PC-3 (cell line): ENCODE results near the gene PPP1R3C. TPM values are rescaled to one million over a fixed set of nuclear protein-coding genes. Genes with fewer than 3 reads are reported as not detected.
A peak's percentile ranks its signal among the peaks of the same experiment; 100 is the strongest.

Experiments
- ATAC-seq: fragments of 200-7000 bp; cut with Tn5 transposase; 2 replicates; pipeline ENCODE4 v1.9.1; 2020; ENCODE audit warnings: mild to moderate bottlenecking, moderate library complexity
- BruUV-seq: library from RNA; stranded (reverse); fragments of 400-500 nt; replicated peaks from 2 replicates; lab custom pipeline; 2021; lab: Mats Ljungman, UMichigan
- CTCF ChIA-PET: fragments of 300-600 bp; sonication (Branson Sonifier 250); formaldehyde crosslinking; loops from one replicate; lab custom pipeline; 2022; ENCODE audit warnings: antibody characterized with exemption; lab: Charles Lee
- POLR2A ChIA-PET: fragments of 300-600 bp; sonication (Branson Sonifier 250); formaldehyde crosslinking; loops from one replicate; lab custom pipeline; 2022; ENCODE audit warnings: antibody characterized with exemption; ENCODE audit not compliant: unreplicated experiment; lab: Charles Lee
- DNase-seq: peaks from one replicate; pipeline ENCODE4 v3.0.0-alpha.2; 2015
- H2AFZ ChIP-seq: fragments of 300-600 bp; sonication (generic); 2 replicates; pipeline ENCODE4 v1.6.0; 2016; ENCODE audit warnings: antibody characterized with exemption, low read length
- H3F3A ChIP-seq: fragments of 300-600 bp; sonication (generic); one replicate; pipeline ENCODE4 v1.6.0; 2017; ENCODE audit warnings: antibody characterized with exemption, low read length, control low read depth, mild to moderate bottlenecking; ENCODE audit not compliant: unreplicated experiment
- H3K27ac ChIP-seq: fragments of 300-600 bp; sonication (generic); 2 replicates; pipeline ENCODE4 v1.5.1; 2016; ENCODE audit warnings: mild to moderate bottlenecking, low read length
- H3K27me3 ChIP-seq: fragments of 300-600 bp; sonication (generic); 2 replicates; pipeline ENCODE4 v1.6.1; 2016; ENCODE audit warnings: low read length, mixed read lengths
- H3K36me3 ChIP-seq: fragments of 300-600 bp; sonication (generic); 2 replicates; pipeline ENCODE4 v1.6.1; 2016; ENCODE audit warnings: low read depth, mixed run types, low read length, mixed read lengths
- H3K4me1 ChIP-seq: fragments of 300-600 bp; sonication (generic); 2 replicates; pipeline ENCODE4 v1.5.1; 2016; ENCODE audit warnings: low read length; ENCODE audit not compliant: insufficient read depth
- H3K4me2 ChIP-seq: fragments of 300-600 bp; sonication (generic); 2 replicates; pipeline ENCODE4 v1.6.0; 2016; ENCODE audit warnings: low read length
- H3K4me3 ChIP-seq: fragments of 300-600 bp; sonication (generic); 2 replicates; pipeline ENCODE4 v1.5.1; 2016; ENCODE audit warnings: mild to moderate bottlenecking, low read length, mixed read lengths
- H3K79me2 ChIP-seq: fragments of 300-600 bp; sonication (generic); 2 replicates; pipeline ENCODE4 v1.6.1; 2017; ENCODE audit warnings: low read length, mixed read lengths
- H3K9ac ChIP-seq: fragments of 300-600 bp; sonication (generic); 2 replicates; pipeline ENCODE4 v1.6.0; 2016; ENCODE audit warnings: mild to moderate bottlenecking, low read length
- H3K9me2 ChIP-seq: fragments of 300-600 bp; sonication (generic); replicated peaks from 2 replicates; pipeline ENCODE4 v1.6.1; 2016; ENCODE audit warnings: mixed run types, low read length, mixed read lengths
- H3K9me3 ChIP-seq: fragments of 300-600 bp; sonication (generic); 2 replicates; pipeline ENCODE4 v1.6.1; 2016; ENCODE audit warnings: low read length, mixed read lengths
- H4K20me1 ChIP-seq: fragments of 300-600 bp; sonication (generic); 2 replicates; pipeline ENCODE4 v1.6.1; 2016; ENCODE audit warnings: low read length, mixed read lengths
- CTCF ChIP-seq: fragments of 300-600 bp; sonication (generic); conservative IDR thresholded peaks from 2 replicates; pipeline ENCODE4 v1.5.1; 2017; ENCODE audit warnings: antibody characterized with exemption, low read depth, mild to moderate bottlenecking, low read length
- EZH2 ChIP-seq: fragments of 300-600 bp; sonication (generic); IDR thresholded peaks from one replicate; pipeline ENCODE4 v1.6.1; 2017; ENCODE audit warnings: antibody characterized with exemption, mild to moderate bottlenecking, low read length; ENCODE audit not compliant: unreplicated experiment
- EZH2phosphoT487 ChIP-seq: fragments of 300-600 bp; sonication (generic); IDR thresholded peaks from 2 replicates; pipeline ENCODE4 v1.6.1; 2018; ENCODE audit warnings: mild to moderate bottlenecking, antibody characterized with exemption, low read length, borderline replicate concordance
- intact Hi-C: fragments of 100-400 bp; cut with micrococcal nuclease; formaldehyde crosslinking; loops from 2 replicates; pipeline ENCODE4 v1.9.0; 2023
- total RNA-seq: library from RNA; depleted of rRNA; stranded (reverse); fragments of >200 nt; gene quantifications from 2 replicates; pipeline ENCODE4 v1.2.3, GENCODE V29; 2014

PPP1R3C gene
- total RNA-seq, 1 experiment from 2014 or later: not detected

GRCh38 chr10:91597197-91597881 lies 35.5 kb downstream of the PPP1R3C start:
- DNase-seq (peak; percentile 22), ATAC-seq (no peak)
- BruUV-seq: no TSS peak
- Histone ChIP-seq H3K4me3 (no peak overlapping the region), H3K79me2 (no peaks in the 10 kb centered on the region), H3K9me3 (no peaks in the 10 kb centered on the region), H4K20me1 (no peaks in the 10 kb centered on the region), H3K27me3 (no peaks in the 10 kb centered on the region), H3K27ac (peak overlapping the region; percentile 87), H3K36me3 (no peaks in the 10 kb centered on the region), H2AFZ (0 out of 2 replicates have a peak overlapping the region, but pooled peaks have one; percentile 25), H3F3A (peaks cover 9% of the 10 kb centered on the region), H3K4me1 (peaks cover 34% of the 10 kb centered on the region), H3K9me2 (no peaks in the 10 kb centered on the region), H3K9ac (peak overlapping the region; percentile 45; the same call in 1 of the 2 replicates), H3K4me2 (peak overlapping the region; percentile 58)
- no peak for TF ChIP-seq EZH2phosphoT487
- no peak for TF ChIP-seq EZH2
- no peak for TF ChIP-seq CTCF
- ChIA-PET CTCF (no interaction called here), POLR2A (interaction anchor here (0.6 kb wide), 1 partner anchor 534 kb away, joined by 23 read pairs; no protein-coding TSS in a partner anchor)
- intact Hi-C loops: no loop called here

DNA sequence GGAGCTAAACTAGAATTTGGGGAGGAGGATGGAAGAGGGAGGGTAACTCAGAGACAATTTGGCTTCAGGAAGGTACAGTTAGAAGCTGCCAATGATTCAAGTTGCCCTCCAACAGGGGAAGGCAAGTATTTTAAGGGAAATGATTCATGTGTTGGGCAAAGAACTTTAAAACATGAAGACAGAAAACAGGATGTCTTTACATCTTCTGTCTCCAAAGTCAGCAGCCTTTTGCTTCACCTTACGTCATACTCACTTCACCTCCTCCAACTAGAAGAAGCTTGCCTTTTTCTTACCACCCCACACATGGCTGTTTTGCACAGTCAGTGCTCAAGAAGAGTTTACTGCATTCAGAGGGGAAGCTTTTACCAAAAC lies 36.1 kb downstream of the PPP1R3C start:
- BruUV-seq: no TSS peak
- Histone ChIP-seq H3F3A (peaks cover 9% of the 10 kb centered on the region), H2AFZ (no peak overlapping the region), H3K27me3 (no peaks in the 10 kb centered on the region), H3K4me3 (no peak overlapping the region), H3K4me1 (peaks cover 38% of the 10 kb centered on the region), H3K9ac (peak overlapping the region; percentile 45), H3K79me2 (no peaks in the 10 kb centered on the region), H3K36me3 (no peaks in the 10 kb centered on the region), H3K4me2 (peak overlapping the region; percentile 58), H3K9me2 (no peaks in the 10 kb centered on the region), H3K9me3 (no peaks in the 10 kb centered on the region), H4K20me1 (no peaks in the 10 kb centered on the region), H3K27ac (peak overlapping the region; percentile 87)
- ATAC-seq (peak; percentile 62), DNase-seq (peak; percentile 64)
- intact Hi-C loops: no loop called here
- ChIA-PET POLR2A (interaction anchor here (0.6 kb wide), 1 partner anchor 534 kb away, joined by 23 read pairs; no protein-coding TSS in a partner anchor), CTCF (no interaction called here)
- TF ChIP-seq CTCF: no peak
- no peak for TF ChIP-seq EZH2phosphoT487
- no peak for TF ChIP-seq EZH2

- ChIA-PET POLR2A (no interaction called here), CTCF (no interaction called here)
- Histone ChIP-seq H3K9me2 (no peaks in the 10 kb centered on the region), H3K36me3 (no peaks in the 10 kb centered on the region), H3K79me2 (no peaks in the 10 kb centered on the region), H3K27ac (no peak overlapping the region), H3F3A (peaks cover 9% of the 10 kb centered on the region), H3K9me3 (no peaks in the 10 kb centered on the region), H3K4me1 (peaks cover 61% of the 10 kb centered on the region), H2AFZ (no peak overlapping the region), H3K4me2 (no peak overlapping the region), H4K20me1 (no peaks in the 10 kb centered on the region), H3K27me3 (no peaks in the 10 kb centered on the region), H3K9ac (no peak overlapping the region), H3K4me3 (no peak overlapping the region)
- BruUV-seq: no TSS peak
- intact Hi-C loops: no loop called here
- no peak for DNase-seq
- TF ChIP-seq EZH2: no peak
- no peak for TF ChIP-seq CTCF
- no peak for TF ChIP-seq EZH2phosphoT487
- no peak for ATAC-seq
These were observed 39.0 kb downstream of the PPP1R3C start for GRCh38 chr10:91593834-91594233.
